Hematopoietic multipotent progenitor cell treated with erythropoietin and hydrocortisone succinate and interleukin-3 and kit ligand, for 8 days (in vitro differentiated cells): ENCODE results near the gene REL.
A peak's percentile ranks its signal among the peaks of the same experiment; 100 is the strongest.
"Not testable (repeated sequence)": the region's sequence is repeated elsewhere in the genome, so short reads cannot be mapped to it uniquely, and the experiment has no call there.

Experiments
- DNase-seq: peaks from one replicate; pipeline ENCODE4 v3.0.0-alpha.2; 2015

Gene REL

DNA sequence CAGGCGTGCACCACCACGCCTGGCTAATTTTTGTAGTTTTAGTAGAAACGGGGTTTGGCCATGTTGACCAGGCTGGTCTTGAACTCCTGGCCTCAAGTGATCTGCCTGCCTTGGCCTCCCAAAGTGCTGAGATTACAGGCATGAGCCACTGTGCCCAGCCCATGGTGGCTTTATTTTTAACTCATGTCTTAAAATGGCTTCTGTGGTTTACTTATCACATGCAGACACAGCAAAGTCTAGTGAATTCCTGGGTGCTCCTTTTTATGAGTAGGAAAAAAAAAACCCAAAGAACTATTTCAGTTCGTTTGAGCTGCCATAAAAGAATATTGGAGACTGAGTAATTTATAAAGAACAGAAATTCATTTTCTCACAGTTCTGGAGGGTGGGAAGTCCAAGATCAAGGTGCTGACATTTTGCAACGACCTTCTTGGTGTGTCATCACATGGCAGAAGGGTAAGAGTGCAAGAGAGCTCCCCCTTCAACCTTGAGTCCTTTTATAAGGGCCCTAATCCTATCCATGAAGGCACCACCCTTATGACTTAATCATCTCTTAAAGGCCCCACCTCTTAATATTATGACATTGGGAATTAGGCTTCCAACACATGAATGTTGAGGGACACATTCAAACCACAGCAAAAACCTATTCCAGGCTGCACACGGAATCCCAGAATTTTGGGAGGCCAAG lies 12.6 kb upstream of the REL start:
- no peak for DNase-seq

DNA sequence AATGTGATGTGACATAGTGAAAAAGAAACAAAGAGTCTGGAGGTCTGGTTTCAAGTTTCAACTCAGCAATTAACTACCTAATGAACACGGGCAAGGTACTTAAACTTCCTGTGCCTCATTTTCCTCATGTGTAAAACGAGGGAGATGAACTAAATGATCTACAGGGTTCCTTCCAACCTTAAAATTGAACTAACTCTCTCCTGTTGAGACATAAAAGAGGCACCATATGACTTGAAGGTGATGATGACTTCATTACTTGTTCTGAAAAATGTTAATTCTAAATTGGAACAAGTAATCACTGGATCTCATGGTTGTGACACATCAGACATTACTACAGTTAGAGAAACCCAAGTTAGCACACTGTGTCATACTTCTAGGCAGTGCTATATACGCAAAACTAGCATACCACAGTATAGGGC lies 8.9 kb upstream of the REL start:
- no peak for DNase-seq

DNA sequence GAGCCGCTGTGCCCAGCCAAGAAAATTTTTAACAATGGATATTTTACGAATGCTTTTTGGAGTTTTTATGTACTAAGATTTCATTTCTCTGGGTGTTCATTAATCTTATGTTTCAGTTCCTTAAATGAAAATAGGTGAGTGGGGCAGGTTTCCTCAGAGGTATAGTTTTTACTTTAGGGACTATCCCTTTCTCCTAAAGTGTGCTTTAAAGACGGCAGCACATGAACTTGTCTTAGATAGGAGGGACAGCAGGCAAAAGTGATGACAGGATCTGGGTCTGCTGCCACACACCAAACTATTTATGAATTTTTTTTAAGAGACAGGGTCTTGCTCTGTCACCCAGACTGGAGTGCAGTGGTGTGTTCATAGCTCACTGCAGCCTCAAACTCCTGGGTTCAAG lies 8.0 kb upstream of the REL start:
- no peak for DNase-seq

DNA sequence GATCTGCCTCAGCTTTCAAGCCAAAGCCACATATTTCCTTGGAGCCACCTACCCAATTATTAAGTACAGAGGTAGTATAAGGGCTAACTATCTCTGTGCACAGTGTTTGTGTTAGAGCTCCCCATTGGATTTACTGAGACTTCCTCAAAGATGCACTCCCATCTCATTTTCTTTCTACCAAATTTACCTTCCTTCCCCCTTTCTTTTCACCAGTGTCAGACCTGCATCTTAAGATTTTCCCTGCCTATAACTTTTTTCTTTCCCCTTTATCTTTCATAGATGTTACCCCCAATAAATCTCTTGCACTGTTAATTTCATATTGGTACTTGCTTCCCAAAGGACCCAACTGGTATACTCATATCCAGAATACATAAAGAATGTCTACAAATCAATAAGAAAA lies 5.9 kb upstream of the REL start:
- DNase-seq: no peak

DNA sequence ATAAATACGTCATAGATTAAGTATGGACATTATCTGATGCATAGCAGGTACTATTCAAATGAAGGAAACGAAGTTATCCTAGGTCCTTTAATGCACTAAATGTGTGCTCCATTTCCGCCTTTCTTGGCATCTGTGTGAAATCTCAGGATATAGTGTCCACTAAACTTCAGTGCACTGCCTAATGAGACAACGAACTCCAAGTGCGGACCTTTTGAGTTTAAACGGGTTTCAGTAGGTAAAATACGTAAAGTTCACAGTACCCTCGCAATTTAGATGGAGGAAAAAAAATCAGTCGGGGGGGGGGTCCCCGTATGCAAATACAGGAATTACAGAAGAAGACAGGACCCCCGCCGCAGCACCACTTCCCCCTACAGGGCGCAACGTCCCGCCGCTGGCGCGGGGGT lies 729 bp upstream of the REL start:
- peak; percentile 30 for DNase-seq

DNA sequence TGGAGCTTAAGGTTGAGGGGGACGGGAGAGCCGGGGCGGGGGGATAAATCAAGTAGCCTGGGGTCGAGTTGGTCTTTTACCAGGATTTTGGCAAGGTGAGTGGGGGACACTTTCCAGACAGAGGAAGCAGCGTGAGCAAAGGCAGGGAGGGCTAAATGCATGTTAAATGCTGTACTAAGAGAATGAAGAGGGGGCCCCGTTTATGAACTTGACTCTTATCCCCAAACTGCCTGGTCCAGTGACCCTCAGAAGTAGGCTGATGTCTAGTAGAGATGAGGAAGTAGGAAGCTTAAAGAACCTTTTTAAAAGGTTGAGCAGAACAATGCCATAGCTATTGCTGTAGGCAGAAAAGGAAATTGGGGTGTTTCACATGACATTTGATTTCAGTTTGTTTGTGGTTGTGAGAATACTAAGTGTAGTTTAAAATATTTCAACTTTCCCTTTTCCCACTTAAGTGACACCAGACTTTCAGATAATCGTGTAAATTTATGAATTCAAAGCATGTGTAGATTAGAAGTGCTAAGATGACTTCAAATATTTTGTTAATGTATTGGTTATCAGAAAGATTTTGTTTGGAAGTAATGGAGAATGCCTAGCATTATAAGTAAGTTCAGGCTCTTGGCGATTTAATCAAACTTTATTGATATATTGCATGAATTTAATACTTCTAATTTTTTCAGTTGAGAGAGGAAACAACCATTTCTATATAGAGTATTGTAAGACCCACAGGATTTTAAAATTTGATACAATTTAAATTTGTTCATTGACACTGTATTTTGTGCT lies 1.8 kb downstream of the REL start:
- peak; percentile 56 for DNase-seq

DNA sequence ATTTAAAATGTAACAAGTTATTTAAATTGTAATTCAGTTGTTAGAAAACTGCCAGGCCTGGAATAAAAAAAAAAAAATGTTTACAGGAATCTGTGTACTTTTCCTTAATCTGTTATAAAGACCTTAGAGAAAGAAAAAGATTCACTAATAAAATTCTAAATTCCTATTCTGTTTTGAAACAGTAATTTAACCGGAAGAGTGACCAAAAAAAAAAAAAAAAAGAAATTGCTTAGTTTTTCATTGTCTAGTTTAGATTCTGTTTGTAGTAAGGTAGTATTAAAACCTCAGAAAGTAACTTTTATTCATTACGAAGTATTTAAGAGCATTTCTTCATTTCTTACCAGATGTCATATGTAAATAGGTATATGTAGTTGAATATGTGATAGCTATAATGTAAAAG lies 2.5 kb downstream of the REL start:
- DNase-seq: no peak

DNA sequence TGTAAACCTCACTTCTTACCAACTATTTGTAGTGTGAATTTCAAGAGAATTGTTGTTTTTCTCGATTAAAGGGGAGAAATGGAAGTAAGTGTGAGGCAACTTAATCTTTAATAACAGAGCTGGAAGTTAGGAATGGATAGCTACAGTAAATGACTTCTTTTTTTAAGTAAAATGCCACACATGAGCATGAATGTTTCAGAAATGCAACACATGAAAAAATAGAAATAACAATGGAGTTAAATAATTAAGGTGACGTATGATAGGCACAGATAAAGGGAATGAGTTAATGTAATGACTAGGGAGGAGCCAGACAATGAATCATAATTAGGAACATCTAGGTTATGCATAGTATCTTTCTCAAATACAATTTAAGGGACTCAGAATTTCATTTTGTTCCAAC lies 3.4 kb downstream of the REL start:
- DNase-seq: peak; percentile 60

DNA sequence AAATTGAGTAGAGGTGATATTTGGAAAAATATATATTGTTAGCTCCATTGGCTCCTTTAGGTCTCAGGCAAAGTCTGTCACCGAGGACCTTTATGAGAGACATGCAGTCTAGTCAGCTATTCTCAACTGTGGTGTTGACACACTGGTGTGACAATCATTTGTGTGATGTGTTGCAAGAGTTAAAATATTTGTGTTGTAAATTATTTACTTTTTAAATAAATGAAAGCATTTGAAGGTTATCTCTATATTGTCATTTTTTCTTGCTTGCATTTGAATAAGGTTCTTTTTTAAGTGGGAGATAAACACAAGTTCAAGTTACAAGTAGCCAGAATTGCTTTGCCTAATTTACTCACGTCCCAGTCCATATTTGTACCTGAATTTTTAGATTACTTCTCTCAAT lies 4.3 kb downstream of the REL start:
- DNase-seq: no peak

DNA sequence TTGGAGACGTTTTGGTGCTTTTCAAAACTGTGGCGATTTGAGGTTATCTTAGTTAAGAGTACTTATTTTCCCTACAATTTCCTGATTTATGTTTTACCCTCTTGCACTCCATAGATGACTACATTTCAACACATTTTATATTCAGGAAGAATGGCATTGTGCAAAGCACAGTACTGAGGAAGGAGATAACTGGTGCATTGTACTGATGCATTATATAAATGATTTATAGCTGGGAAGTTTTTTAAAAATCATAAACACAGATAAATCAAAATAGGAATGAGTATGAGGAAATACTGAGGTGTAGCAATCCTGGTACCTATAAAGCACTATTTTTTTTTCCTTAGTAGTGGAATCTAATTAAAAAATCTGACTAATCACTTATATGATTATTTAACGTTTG lies 5.6 kb downstream of the REL start:
- DNase-seq: no peak

DNA sequence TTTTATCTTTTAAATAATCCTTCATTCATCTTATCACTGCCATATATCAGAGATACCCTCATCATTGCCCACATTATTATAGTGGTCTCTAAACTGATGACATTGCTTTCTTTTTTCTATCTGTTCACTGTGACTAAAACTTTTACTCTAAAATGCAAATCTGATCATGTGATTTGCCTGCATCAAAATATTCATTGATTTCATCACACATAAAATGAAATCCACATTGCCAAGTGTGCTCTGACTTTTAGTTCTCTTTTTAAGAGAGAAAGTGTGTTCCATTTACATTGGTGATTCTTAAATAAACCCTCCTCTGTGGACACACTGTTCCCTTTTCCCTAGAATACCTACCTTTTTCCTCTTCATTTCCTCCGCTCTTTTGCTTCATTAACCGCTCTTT lies 7.5 kb downstream of the REL start:
- DNase-seq: no peak

DNA sequence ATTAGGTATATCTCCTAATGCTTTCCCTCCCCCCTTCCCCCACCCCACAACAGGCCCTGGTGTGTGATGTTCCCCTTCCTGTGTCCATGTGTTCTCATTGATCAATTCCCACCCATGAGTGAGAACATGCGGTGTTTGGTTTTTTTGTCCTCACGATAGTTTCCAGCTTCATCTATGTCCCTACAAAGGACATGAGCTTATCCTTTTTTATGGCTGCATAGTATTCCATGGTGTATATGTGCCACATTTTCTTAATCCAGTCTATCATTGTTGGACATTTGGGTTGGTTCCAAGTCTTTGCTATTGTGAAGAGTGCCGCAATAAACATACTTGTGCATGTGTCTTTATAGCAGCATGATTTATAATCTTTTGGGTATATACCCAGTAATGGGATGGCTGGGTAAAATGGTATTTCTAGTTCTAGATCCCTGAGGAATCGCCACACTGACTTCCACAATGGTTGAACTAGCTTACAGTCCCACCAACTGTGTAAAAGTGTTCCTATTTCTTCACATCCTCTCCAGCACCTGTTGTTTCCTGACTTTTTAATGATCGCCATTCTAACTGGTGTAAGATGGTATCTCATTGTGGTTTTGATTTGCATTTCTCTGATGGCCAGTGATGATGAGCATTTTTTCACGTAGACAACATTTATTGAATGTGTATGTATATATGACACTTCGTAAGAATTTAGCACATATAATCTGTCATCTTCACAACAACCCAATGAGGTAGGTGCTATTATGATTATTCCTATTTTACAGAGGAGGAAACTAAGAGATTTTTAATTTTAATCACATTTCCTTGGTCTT lies 8.4 kb downstream of the REL start:
- not testable (repeated sequence) for DNase-seq

DNA sequence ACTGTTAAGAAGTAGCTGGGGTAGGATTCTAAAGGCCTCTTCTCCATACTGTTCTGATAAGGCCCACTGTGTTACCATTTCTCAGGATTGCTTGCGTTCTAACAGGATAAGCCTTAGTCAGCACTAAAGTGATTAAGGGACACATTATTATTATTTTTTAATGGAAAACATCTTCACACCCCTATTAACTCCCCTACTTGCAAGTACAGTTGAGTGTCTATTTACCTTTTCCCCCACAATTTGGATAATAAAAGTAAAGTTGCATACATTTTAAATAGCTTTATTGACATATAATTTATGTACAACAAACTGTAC lies 9.0 kb downstream of the REL start:
- DNase-seq: no peak

DNA sequence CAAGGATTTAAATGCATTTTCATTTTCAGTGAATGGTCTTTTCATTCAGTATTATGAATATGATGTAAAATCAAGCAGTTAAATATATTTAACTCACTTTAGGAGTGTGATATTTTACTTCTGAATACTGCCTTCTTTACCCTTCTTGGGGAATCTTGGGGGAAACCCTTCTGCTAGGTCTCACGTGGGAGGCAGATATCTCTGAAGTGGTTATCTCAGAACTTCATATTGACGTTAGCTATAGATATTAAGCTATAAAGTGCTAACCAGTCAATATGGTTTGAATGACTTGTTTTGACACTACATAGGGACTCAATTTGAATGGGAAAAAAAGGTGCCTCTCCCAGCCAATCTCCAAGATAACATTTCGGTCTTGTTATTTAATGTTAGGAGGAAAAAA lies 9.8 kb downstream of the REL start:
- DNase-seq: peak; percentile 62

DNA sequence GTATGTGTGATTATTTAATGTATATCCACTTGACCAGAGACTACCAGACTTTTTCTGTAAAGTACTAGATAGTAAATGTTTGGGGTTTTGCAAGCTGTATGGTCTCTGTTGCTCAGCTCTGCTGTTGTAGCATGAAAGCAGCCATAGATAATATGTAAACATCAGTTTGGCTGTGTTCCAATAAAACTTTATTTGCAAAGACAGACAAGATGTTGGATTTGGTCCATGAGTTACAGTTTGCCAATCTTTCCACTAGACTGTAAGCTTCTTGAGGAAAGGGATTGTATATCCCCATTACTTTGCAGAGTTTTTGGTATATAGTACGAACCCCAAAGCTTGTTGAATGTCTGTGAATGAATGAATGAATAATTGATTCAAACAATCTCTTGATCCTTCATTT lies 17.2 kb downstream of the REL start:
- DNase-seq: no peak

DNA sequence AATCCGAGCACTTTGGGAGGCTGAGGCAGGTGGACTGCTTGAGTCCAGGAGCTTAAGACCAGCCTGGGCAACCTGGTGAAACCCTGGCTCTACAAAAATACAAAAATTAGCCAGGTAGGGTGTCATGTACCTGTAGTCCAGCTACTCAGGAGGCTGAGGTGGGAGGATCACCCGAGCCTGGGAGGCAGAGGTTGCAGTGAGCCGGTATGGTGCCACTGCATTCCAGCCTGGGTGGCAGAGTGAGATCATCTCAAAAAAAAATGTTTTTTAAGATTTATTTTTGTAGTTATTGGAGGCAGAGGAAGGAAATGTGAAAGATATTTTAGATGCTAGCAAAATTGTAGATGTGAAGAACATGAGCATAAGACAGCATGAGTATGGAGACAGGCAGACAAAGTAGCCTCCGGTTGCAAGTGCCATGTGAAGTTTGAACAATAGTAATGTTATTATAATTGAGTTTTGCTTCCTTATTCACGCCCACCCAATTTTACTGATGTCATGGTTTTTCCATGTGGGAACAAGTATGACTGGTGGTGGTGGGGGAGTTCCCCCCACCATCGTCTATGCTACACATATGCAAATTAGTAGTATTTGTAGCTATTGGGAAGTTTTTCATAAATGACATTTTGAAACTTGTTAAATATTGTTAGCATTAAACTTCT lies 18.0 kb downstream of the REL start:
- no peak for DNase-seq

DNA sequence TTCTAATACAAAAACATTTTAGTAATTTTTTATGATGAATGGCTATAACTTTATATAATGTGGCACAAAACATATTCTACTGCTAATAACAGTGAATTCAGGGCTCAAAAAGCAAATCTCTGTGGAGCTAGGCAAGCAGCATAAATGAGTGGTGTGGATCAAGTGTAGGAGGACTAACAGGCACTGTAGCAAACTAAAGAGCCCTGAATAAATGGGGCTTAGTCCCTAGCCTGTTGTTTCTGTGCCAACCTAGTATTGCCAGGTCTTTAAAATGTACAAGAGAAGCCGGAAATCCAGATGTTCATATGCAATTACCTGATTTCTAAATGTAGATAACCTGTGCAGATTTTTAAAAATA lies 18.5 kb downstream of the REL start:
- no peak for DNase-seq

DNA sequence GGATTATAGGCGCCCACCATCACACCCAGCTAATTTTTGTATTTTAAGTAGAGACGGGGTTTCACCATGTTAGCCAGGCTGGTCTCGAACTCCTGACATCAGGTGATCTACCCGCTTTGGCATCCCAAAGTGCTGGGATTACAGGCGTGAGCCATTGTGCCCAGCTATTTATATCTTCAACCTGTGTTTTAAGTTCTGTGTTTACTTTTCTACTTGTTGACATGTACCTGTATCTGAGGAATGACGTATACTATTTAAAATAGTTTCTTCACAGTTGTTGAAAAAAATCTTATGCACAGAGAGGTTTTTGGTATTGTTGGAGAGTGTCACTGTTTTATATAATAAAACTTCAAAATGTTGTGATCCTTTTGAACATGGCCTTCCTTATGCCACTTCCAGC lies 19.9 kb downstream of the REL start:
- not testable (repeated sequence) for DNase-seq

DNA sequence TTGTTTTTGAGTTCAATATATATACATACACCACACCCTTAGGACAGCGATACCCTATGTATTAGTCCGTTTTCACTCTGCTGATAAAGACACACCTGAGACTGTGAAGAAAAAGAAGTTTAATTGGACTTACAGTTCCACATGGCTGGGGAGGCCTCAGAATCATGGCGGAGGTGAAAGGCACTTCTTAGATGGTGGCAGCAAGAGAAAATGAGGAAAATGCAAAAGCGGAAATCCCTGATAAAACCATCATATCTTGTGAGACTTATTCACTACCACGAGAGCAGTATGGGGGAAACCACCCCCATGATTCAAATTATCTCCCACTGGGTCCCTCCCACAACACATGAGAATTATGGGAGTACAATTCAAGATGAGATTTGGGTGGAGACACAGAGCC lies 24.5 kb downstream of the REL start:
- not testable (repeated sequence) for DNase-seq

DNA sequence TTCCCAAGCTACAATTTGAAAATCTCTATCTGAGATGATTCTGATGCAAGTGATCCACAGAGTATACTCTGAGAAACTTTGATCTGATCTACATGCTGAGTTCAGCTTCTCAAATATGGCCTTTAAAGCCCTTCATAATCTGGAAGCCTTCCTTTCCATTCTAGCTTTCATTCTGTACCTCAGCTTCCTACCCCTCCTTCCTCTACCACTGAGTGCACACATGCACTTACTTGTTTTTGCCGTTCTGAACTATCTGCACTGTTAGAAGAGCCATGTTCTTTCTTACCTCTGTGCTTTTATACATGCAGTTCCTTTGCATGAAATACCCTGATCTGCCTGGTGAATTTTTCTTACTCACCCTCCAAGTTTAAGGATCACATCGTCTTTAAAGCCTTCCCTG lies 25.0 kb downstream of the REL start:
- no peak for DNase-seq

DNA sequence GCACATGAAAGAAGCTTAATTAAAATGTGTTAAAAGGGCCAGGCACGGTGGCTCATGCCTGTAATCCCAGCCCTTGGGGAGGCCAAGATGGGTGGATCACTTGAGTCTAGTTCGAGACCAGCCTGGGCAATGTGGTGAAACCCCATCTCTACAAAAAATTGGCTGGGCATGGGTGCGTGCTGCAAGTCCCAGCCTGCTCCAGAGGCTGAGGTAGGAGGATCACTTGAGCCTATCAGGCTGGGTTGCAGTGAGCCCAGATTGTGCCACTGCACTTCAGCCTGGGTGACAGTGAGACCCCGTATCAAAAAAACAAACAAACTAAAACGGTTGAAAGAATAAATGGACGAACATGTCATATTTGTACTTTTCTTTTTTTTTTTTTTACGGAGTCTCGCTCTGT lies 26.0 kb downstream of the REL start:
- no peak for DNase-seq

DNA sequence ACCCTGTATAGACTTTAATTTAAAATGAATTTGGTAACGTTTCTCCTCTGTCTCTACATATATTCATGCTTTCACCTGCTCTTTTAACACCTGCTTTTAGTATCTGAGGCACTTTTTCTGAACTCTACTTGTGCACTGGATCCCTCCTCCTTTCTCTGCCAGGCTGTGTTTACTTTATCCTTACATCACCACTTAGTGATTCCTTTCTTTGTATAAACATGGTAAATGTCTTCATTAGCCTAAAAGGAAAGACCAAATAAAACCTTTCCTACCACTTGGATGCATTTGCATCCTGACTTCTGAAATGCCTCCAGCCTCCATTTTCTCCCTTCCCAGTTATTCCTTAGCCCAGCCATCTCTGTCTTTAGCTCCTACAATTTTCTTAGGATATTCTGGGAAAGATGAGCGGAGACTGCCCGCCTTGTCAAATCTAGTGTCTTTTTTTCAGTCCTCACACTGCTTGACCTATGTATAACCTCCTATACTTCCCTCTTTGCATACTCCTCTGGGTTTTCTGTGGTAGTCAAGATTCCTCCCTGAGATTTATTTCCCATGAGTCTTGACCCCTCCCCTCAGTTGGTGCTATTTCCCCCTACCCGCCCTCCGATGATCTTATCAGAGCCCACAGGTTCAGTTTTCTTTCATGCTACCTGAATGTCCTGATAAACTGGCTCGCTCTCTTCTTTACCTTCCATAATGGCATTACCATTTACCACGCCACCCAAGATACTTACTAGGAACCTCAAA lies 44.8 kb downstream of the REL start:
- no peak for DNase-seq
